GM06990 (cell line): Measurements from ENCODE around the gene MYO6.

ENCODE experiments used
- DNase-seq: peaks from one replicate; pipeline ENCODE4 v3.0.0-alpha.2; 2011; ENCODE audit not compliant: insufficient read length; ENCODE audit errors: extremely low read depth
- H3K27me3 ChIP-seq: replicated peaks from 2 replicates; pipeline ENCODE4 v1.6.0; 2011; ENCODE audit warnings: low read length; ENCODE audit not compliant: control insufficient read depth, insufficient read depth
- H3K36me3 ChIP-seq: 2 replicates; pipeline ENCODE4 v1.5.1; 2011; ENCODE audit warnings: low read length; ENCODE audit not compliant: control insufficient read depth, insufficient read depth
- H3K4me3 ChIP-seq: replicated peaks from 2 replicates; pipeline ENCODE4 v1.5.1; 2011; ENCODE audit warnings: low read depth, mild to moderate bottlenecking, control low read depth, low read length
- TF ChIP-seq, protein P1 (sequence below): IDR thresholded peaks from 2 replicates; pipeline ENCODE4 v1.5.1; 2011; ENCODE audit warnings: low read length, control low read depth, mild to moderate bottlenecking, inconsistent platforms; ENCODE audit not compliant: insufficient read depth, poor library complexity, severe bottlenecking

MYO6 gene

GRCh38 chr6:75802366-75802765, 53.3 kb downstream of the MYO6 start:
- Histone ChIP-seq H3K36me3 (no peaks in the 10 kb centered on the region), H3K4me3 (no peak overlapping the region), H3K27me3 (no peaks in the 10 kb centered on the region)
- TF ChIP-seq, protein P1, sequence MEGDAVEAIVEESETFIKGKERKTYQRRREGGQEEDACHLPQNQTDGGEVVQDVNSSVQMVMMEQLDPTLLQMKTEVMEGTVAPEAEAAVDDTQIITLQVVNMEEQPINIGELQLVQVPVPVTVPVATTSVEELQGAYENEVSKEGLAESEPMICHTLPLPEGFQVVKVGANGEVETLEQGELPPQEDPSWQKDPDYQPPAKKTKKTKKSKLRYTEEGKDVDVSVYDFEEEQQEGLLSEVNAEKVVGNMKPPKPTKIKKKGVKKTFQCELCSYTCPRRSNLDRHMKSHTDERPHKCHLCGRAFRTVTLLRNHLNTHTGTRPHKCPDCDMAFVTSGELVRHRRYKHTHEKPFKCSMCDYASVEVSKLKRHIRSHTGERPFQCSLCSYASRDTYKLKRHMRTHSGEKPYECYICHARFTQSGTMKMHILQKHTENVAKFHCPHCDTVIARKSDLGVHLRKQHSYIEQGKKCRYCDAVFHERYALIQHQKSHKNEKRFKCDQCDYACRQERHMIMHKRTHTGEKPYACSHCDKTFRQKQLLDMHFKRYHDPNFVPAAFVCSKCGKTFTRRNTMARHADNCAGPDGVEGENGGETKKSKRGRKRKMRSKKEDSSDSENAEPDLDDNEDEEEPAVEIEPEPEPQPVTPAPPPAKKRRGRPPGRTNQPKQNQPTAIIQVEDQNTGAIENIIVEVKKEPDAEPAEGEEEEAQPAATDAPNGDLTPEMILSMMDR = no peak
- no peak for DNase-seq

- DNase-seq = no peak
- Histone ChIP-seq H3K4me3 (no peak overlapping the region), H3K27me3 (no peaks in the 10 kb centered on the region), H3K36me3 (no peaks in the 10 kb centered on the region; the same call in 1 of the 2 replicates)
- TF ChIP-seq, protein P1 = no peak
Observed at GRCh38 chr6:75808507-75808906, 59.5 kb downstream of the MYO6 start.

DNA sequence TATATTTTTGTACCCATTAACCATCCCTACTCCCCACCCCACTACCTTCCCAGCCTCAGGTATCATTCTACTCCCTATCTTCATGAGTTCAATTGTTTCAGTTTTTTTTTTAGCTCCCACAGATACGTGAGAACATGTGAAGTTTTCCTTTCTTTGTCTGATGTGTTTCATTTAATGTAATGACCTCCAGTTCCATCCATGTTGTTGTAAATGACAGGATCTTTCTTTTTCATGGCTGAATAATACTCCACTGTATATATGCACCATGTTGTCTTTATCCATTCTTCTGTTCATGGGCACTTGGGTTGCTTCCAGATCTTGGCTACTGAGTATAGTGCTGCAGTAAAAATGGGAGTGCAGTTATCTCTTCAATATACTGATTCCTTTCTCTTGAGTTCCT, 63.5 kb downstream of the MYO6 start:
- Histone ChIP-seq H3K36me3 (no peaks in the 10 kb centered on the region; the same call in 1 of the 2 replicates), H3K27me3 (no peaks in the 10 kb centered on the region), H3K4me3 (no peak overlapping the region)
- DNase-seq = no peak
- TF ChIP-seq, protein P1 = no peak

DNA sequence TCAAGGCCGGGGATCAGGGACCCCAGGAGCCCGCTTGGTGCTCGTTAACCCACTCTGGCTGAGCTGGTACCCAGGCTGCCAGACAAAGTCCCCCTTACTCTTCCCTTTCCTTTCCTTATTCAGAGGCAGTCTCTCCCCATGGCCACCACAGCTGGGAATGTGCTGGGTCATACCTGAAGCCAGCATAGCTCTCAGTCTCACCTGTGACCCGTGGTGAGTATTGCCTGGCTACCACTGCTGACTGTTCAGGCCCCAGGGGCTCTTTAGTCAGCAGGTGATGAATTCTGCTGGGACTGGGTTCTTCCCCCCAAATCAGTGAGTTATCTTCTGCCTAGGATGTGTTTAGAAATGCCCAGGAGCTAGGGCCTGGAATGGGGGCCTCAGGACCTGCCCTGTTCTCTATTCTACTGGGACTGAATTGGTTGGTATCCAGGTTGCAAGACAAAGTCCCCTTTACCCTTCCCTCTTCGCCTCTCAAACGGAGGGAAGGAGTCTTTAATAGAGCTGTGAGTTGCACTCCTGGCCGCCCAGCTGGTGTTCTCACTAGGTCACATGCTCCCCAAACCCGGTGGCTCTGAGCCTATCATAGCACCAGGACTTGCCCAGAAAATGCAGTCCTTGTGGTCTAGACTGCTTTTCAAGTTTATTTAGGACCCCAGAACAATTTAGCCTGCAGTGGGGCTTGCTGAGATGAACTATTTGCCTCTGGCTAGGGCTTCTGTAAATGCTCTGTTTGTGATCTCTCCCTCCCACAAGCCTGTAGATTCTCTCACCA, 64.6 kb downstream of the MYO6 start:
- Histone ChIP-seq H3K27me3 (no peaks in the 10 kb centered on the region), H3K36me3 (no peaks in the 10 kb centered on the region; the same call in 1 of the 2 replicates), H3K4me3 (no peak overlapping the region)
- TF ChIP-seq, protein P1 = no peak
- DNase-seq = no peak

- TF ChIP-seq, protein P1 = no peak
- H3K4me3 ChIP-seq = no peak overlapping the region
- no peaks in the 10 kb centered on the region for H3K27me3 ChIP-seq
- H3K36me3 ChIP-seq = no peaks in the 10 kb centered on the region; the same call in 1 of the 2 replicates
- no peak for DNase-seq
Observed at GRCh38 chr6:75815756-75816155, 66.7 kb downstream of the MYO6 start.
